Left lung (tissue), 10 donors: ENCODE data around the gene BHLHE40. TPM values are rescaled to one million over a fixed set of nuclear protein-coding genes. Genes with fewer than 3 reads are reported as not detected.

Experiments
- ATAC-seq: fragments of 200-7000 bp; cut with Tn5 transposase; one replicate; pipeline ENCODE4 v1.9.1; 2020; ENCODE audit warnings: moderate library complexity
- DNase-seq, 4 donors: peaks; one replicate each; pipeline ENCODE4 v3.0.0-alpha.2; 2013 to 2020
- H3K27ac ChIP-seq, 2 donors: fragments of 200-600 bp; sonication (generic) in 1 of 2; one replicate each; pipeline versions ENCODE4 v1.5.0 to v1.8.0; 2020 to 2021
- H3K27me3 ChIP-seq, 2 donors: fragments of 200-600 bp; sonication (generic) in 1 of 2; one replicate each; pipeline versions ENCODE4 v1.5.0 to v1.8.0; 2020 to 2021
- H3K36me3 ChIP-seq, 2 donors: fragments of 200-600 bp; sonication (generic) in 1 of 2; one replicate each; pipeline versions ENCODE4 v1.5.0 to v1.8.0; 2020 to 2021
- H3K4me1 ChIP-seq, 2 donors: fragments of 200-600 bp; one replicate each; pipeline ENCODE4 v1.8.0; 2021
- H3K4me3 ChIP-seq, 2 donors: fragments of 200-600 bp; sonication (generic) in 1 of 2; one replicate each; pipeline versions ENCODE4 v1.5.0 to v1.8.0; 2020 to 2021; ENCODE audit warnings: mild to moderate bottlenecking in 1 of 2
- H3K9me3 ChIP-seq, 2 donors: fragments of 200-600 bp; sonication (generic) in 1 of 2; one replicate each; pipeline versions ENCODE4 v1.5.0 to v1.8.0; 2020 to 2021
- intact Hi-C, 2 donors: fragments of 100-400 bp; cut with DNase I; formaldehyde crosslinking; loops; one replicate each; pipeline versions ENCODE4 v1.11.2 to v1.14.2; 2022
- polyA plus RNA-seq, 6 donors: library from polyadenylated mRNA; unstranded; fragments of 120-200 nt; gene quantifications; one replicate each; pipeline ENCODE4 v1.2.1, GENCODE V29; 2013; ENCODE audit not compliant: insufficient read length in 6 of 6
- total RNA-seq, 2 donors: library from RNA; stranded (reverse); fragmentation: NEBNext Ultra II Directional; extraction: Animal tissue kit (Norgen Biotek cat#: 25700); gene quantifications; one replicate each; pipeline ENCODE4 v1.2.1, GENCODE V29; 2021
- TF ChIP-seq, protein P1 (sequence below), 2 donors: fragments of 200-600 bp; sonication (generic) in 1 of 2; IDR thresholded peaks; one replicate each; pipeline versions ENCODE4 v1.5.0 to v1.8.0; 2021; ENCODE audit warnings: antibody characterized with exemption in 2 of 2
- donor health status: DM: no; HTN: yes; CAD: no.
- donor health status: DM: no; HTN: no; CAD: no.

The BHLHE40 gene
- total and polyA plus RNA-seq, 8 donors = 17.9 to 97.5 (median 27.3) TPM

DNA sequence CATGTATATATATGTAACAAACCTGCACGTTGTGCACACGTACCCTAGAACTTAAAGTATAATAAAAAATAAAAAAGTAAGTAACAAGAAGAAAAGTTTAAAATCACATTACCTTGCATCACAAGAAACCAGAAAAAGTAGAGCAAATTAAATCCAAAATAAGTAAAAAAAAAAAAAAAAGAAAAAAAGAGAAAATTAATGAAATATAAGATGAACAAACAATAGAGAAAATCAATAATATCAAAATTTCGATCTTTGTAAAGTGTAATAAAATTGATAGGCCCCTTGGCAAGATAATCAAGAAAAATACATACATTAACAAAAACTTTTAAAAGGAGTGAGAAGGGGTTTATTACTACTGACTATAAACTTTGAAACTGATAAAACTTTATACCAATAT, 7.4 kb upstream of the BHLHE40 start:
- Histone ChIP-seq H3K36me3 (no peaks in the 10 kb centered on the region), H3K27ac (no peak overlapping the region), H3K9me3 (no peaks in the 10 kb centered on the region), H3K27me3 (no peaks in the 10 kb centered on the region), H3K4me1 (peaks cover 0 to 11% of the 10 kb centered on the region in 2 donors), H3K4me3 (no peak overlapping the region)
- no peak for DNase-seq
- no peak for ATAC-seq
- TF ChIP-seq, protein P1, sequence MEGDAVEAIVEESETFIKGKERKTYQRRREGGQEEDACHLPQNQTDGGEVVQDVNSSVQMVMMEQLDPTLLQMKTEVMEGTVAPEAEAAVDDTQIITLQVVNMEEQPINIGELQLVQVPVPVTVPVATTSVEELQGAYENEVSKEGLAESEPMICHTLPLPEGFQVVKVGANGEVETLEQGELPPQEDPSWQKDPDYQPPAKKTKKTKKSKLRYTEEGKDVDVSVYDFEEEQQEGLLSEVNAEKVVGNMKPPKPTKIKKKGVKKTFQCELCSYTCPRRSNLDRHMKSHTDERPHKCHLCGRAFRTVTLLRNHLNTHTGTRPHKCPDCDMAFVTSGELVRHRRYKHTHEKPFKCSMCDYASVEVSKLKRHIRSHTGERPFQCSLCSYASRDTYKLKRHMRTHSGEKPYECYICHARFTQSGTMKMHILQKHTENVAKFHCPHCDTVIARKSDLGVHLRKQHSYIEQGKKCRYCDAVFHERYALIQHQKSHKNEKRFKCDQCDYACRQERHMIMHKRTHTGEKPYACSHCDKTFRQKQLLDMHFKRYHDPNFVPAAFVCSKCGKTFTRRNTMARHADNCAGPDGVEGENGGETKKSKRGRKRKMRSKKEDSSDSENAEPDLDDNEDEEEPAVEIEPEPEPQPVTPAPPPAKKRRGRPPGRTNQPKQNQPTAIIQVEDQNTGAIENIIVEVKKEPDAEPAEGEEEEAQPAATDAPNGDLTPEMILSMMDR (IDR thresholded peaks at IDR 0.05) = no peak
- intact Hi-C loops = no loop called here

- Histone ChIP-seq H3K9me3 (no peaks in the 10 kb centered on the region), H3K4me1 (peaks cover 0 to 18% of the 10 kb centered on the region in 2 donors), H3K27ac (no peak overlapping the region), H3K27me3 (no peaks in the 10 kb centered on the region), H3K4me3 (no peak overlapping the region), H3K36me3 (no peaks in the 10 kb centered on the region)
- DNase-seq (no peak), ATAC-seq (no peak)
- intact Hi-C loops = no loop called here
- TF ChIP-seq, protein P1 (IDR thresholded peaks at IDR 0.05) = no peak
Measured at GRCh38 chr3:4972652-4973643, 6.3 kb upstream of the BHLHE40 start.

GRCh38 chr3:4974154-4974553, 5.1 kb upstream of the BHLHE40 start:
- no peak for ATAC-seq
- no peaks in the 10 kb centered on the region for H3K9me3 ChIP-seq
- intact Hi-C loops = no loop called here

GRCh38 chr3:4976109-4976508, 3.1 kb upstream of the BHLHE40 start:
- TF ChIP-seq, protein P1 (IDR thresholded peaks at IDR 0.05) = peak; percentile 45 to 76
- Histone ChIP-seq H3K36me3 (peaks cover 0 to 4% of the 10 kb centered on the region in 2 donors), H3K4me3 (no peak overlapping the region), H3K27me3 (no peaks in the 10 kb centered on the region), H3K4me1 (peaks cover 0 to 22% of the 10 kb centered on the region in 2 donors), H3K9me3 (no peaks in the 10 kb centered on the region), H3K27ac (peak overlapping the region; percentile 99 to 100)
- ATAC-seq (peak; percentile 4), DNase-seq (peak in 2 of 4 donors; percentile 77 to 85)
- intact Hi-C loops = loop anchor here in 1 of 2 donors (5.0 kb wide), 1 partner anchor 254 kb away; no protein-coding TSS in a partner anchor

More at GRCh38 chr3:4974154-4974553, 5.1 kb upstream of the BHLHE40 start:
- no peak overlapping the region for H3K4me3 ChIP-seq
- H3K27me3 ChIP-seq = no peaks in the 10 kb centered on the region
- no peaks in the 10 kb centered on the region for H3K36me3 ChIP-seq
- DNase-seq = no peak
- H3K4me1 ChIP-seq = peaks cover 0 to 18% of the 10 kb centered on the region in 2 donors
- TF ChIP-seq, protein P1 (IDR thresholded peaks at IDR 0.05) = no peak
- H3K27ac ChIP-seq = no peak overlapping the region
